ENCODE results near the gene NINL. TPM values are rescaled to one million over a fixed set of nuclear protein-coding genes. Genes with fewer than 3 reads are reported as not detected.

Gene NINL
- total RNA-seq, 4 donors from 2014 or later: 0.24 to 6.1 (median 0.88) TPM

GRCh38 chr20:25544311-25544710 lies 41.0 kb downstream of the NINL start:
- ATAC-seq: no peak
- DNase-seq: no peak
- Histone ChIP-seq H3K36me3 (no peaks in the 10 kb centered on the region), H3K4me1 (peaks cover 0 to 5% of the 10 kb centered on the region in 2 donors), H3K4me3 (no peak overlapping the region), H3K27ac (no peak overlapping the region), H3K9me3 (no peaks in the 10 kb centered on the region), H3K27me3 (no peaks in the 10 kb centered on the region)
- TF ChIP-seq CTCF (IDR thresholded peaks at IDR 0.05 in 4 of 5, conservative IDR thresholded peaks at IDR 0.05 in 1 of 5) (no peak), POLR2A (IDR thresholded peaks at IDR 0.05) (no peak)
- in situ Hi-C loops (cut with MboI; ENCODE audit: low sequenced_read_pairs in 4 of 4) (no loop called here), intact Hi-C loops (cut with DNase I; ENCODE audit: low total_unique reads) (no loop called here)

GRCh38 chr20:25543068-25543467 lies 42.3 kb downstream of the NINL start:
- Histone ChIP-seq H3K36me3 (no peaks in the 10 kb centered on the region), H3K9me3 (no peaks in the 10 kb centered on the region), H3K4me3 (no peak overlapping the region), H3K27me3 (no peaks in the 10 kb centered on the region), H3K27ac (no peak overlapping the region), H3K4me1 (peaks cover 0 to 8% of the 10 kb centered on the region in 2 donors)
- ATAC-seq (no peak), DNase-seq (no peak)
- intact Hi-C loops (cut with DNase I; ENCODE audit: low total_unique reads): no loop called here
- TF ChIP-seq CTCF (IDR thresholded peaks at IDR 0.05 in 4 of 5, conservative IDR thresholded peaks at IDR 0.05 in 1 of 5): no peak
- no peak for TF ChIP-seq POLR2A (IDR thresholded peaks at IDR 0.05)
- in situ Hi-C loops (cut with MboI; ENCODE audit: low sequenced_read_pairs in 4 of 4): no loop called here

- ATAC-seq: no peak
These were observed 43.7 kb downstream of the NINL start for GRCh38 chr20:25541676-25542075.

GRCh38 chr20:25539742-25540672 lies 45.3 kb downstream of the NINL start:
- H3K4me3 ChIP-seq: peak overlapping the region; percentile 19 to 56 (median 48)
- H3K9me3 ChIP-seq: no peaks in the 10 kb centered on the region
- peak overlapping the region; percentile 12 to 77 (median 50) for H3K27ac ChIP-seq
- H3K36me3 ChIP-seq: no peaks in the 10 kb centered on the region
- DNase-seq: no peak
- H3K4me1 ChIP-seq: peaks cover 0 to 8% of the 10 kb centered on the region in 2 donors
- peak; percentile 42 to 69 for ATAC-seq
- no peaks in the 10 kb centered on the region for H3K27me3 ChIP-seq
- TF ChIP-seq POLR2A (IDR thresholded peaks at IDR 0.05): no peak
- peak in 3 of 5 experiments; percentile 17 to 36 (median 23) for TF ChIP-seq CTCF (IDR thresholded peaks at IDR 0.05 in 4 of 5, conservative IDR thresholded peaks at IDR 0.05 in 1 of 5)
- in situ Hi-C loops (cut with MboI; ENCODE audit: low sequenced_read_pairs in 4 of 4) (no loop called here), intact Hi-C loops (cut with DNase I; ENCODE audit: low total_unique reads) (no loop called here)

More at GRCh38 chr20:25541676-25542075, 43.7 kb downstream of the NINL start:
- Histone ChIP-seq H3K4me1 (peaks cover 0 to 8% of the 10 kb centered on the region in 2 donors), H3K9me3 (no peaks in the 10 kb centered on the region), H3K27me3 (no peaks in the 10 kb centered on the region), H3K27ac (no peak overlapping the region), H3K4me3 (no peak overlapping the region), H3K36me3 (no peaks in the 10 kb centered on the region)
- in situ Hi-C loops (cut with MboI; ENCODE audit: low sequenced_read_pairs in 4 of 4): no loop called here
- DNase-seq: no peak
- intact Hi-C loops (cut with DNase I; ENCODE audit: low total_unique reads): no loop called here
- TF ChIP-seq CTCF (IDR thresholded peaks at IDR 0.05 in 4 of 5, conservative IDR thresholded peaks at IDR 0.05 in 1 of 5) (no peak), POLR2A (IDR thresholded peaks at IDR 0.05) (no peak)

Data from gastrocnemius medialis (tissue), 4 donors.